K562 (cell line): ENCODE measurements around the gene CPT1C. TPM values are rescaled to one million over a fixed set of nuclear protein-coding genes. Genes with fewer than 3 reads are reported as not detected.
A peak's percentile ranks its signal among the peaks of the same experiment; 100 is the strongest.

Source experiments
- ATF6 ChIP-seq: sonication (generic); formaldehyde crosslinking; IDR thresholded peaks from 2 replicates; pipeline ENCODE4 v1.4.0; 2020; ENCODE audit warnings: mild to moderate bottlenecking, missing genetic modification reagents
- EGR1 ChIP-seq: fragments of 450-650 bp; conservative IDR thresholded peaks from 2 replicates; pipeline ENCODE4 v1.6.1; 2017; ENCODE audit warnings: mild to moderate bottlenecking
- ETS1 ChIP-seq: conservative IDR thresholded peaks from 2 replicates; pipeline ENCODE4 v1.6.1; 2011; ENCODE audit warnings: low read depth, mild to moderate bottlenecking, low read length; ENCODE audit not compliant: control insufficient read depth
- FOXA3 ChIP-seq, 2 experiments: fragments of 450-650 bp in 1 of 2; sonication (generic) in 1 of 2; formaldehyde crosslinking; IDR thresholded peaks in 1 of 2; conservative IDR thresholded peaks in 1 of 2; 2 replicates each; pipeline versions ENCODE4 v1.4.0 to v1.8.0; 2020 to 2022; ENCODE audit warnings: mild to moderate bottlenecking in 2 of 2, missing genetic modification reagents in 1 of 2
- KHSRP ChIP-seq: fragments of 450-650 bp; IDR thresholded peaks from 2 replicates; pipeline ENCODE4 v1.6.1; 2017
- KLF10 ChIP-seq: fragments of 250-450 bp; sonication (Bioruptor Pico); IDR thresholded peaks from 2 replicates; pipeline ENCODE4 v1.6.1; 2021; ENCODE audit warnings: matching md5 sums
- KLF13 ChIP-seq: fragments of 450-650 bp; IDR thresholded peaks from 2 replicates; pipeline ENCODE4 v1.6.1; 2016; ENCODE audit warnings: missing genetic modification characterization, low read depth, mild to moderate bottlenecking, missing compliant biosample characterization, moderate library complexity, borderline replicate concordance
- LEF1 ChIP-seq: fragments of 450-650 bp; IDR thresholded peaks from 2 replicates; pipeline ENCODE4 v1.6.1; 2016; ENCODE audit warnings: mild to moderate bottlenecking
- MYC ChIP-seq, 2 experiments: fragments of 250-450 bp in 1 of 2; sonication (Bioruptor Pico) in 1 of 2; IDR thresholded peaks; 2 replicates each; pipeline versions ENCODE4 v1.5.1 to v1.6.1; 2012 to 2021; ENCODE audit warnings: low read depth in 2 of 2, borderline replicate concordance in 1 of 2, improper control_type of control experiment in 1 of 2, low read length in 1 of 2, mild to moderate bottlenecking in 1 of 2, moderate library complexity in 1 of 2
- NR0B1 ChIP-seq: fragments of 450-650 bp; IDR thresholded peaks from one replicate; pipeline ENCODE4 v1.6.1; 2018; ENCODE audit warnings: mild to moderate bottlenecking, moderate library complexity; ENCODE audit not compliant: partially characterized antibody
- PKNOX1 ChIP-seq: fragments of 450-650 bp; IDR thresholded peaks from 2 replicates; pipeline ENCODE4 v1.6.1; 2016
- PPARD ChIP-seq: fragments of 250-450 bp; sonication (Bioruptor Pico); IDR thresholded peaks from 2 replicates; pipeline ENCODE4 v1.8.0; 2022; ENCODE audit warnings: inconsistent platforms, mild to moderate bottlenecking, moderate library complexity
- PRMT5 ChIP-seq: sonication (generic); formaldehyde crosslinking; IDR thresholded peaks from 2 replicates; pipeline ENCODE4 v1.5.0; 2020; ENCODE audit warnings: missing genetic modification reagents
- PTRF ChIP-seq: fragments of 450-650 bp; IDR thresholded peaks from 2 replicates; pipeline ENCODE4 v1.6.1; 2016; ENCODE audit warnings: mild to moderate bottlenecking, missing genetic modification characterization, missing compliant biosample characterization
- SIN3B ChIP-seq: fragments of 450-650 bp; IDR thresholded peaks from 2 replicates; pipeline ENCODE4 v1.6.1; 2017; ENCODE audit warnings: low read depth, mild to moderate bottlenecking, moderate library complexity
- SLC30A9 ChIP-seq: fragments of 250-450 bp; sonication (Bioruptor Pico); IDR thresholded peaks from 2 replicates; pipeline ENCODE4 v1.8.0; 2022; ENCODE audit warnings: mild to moderate bottlenecking, moderate library complexity
- SNAPC5 ChIP-seq: fragments of 250-450 bp; sonication (Bioruptor Pico); IDR thresholded peaks from 2 replicates; pipeline ENCODE4 v1.8.0; 2021; ENCODE audit warnings: moderate library complexity, mild to moderate bottlenecking, inconsistent platforms
- SREBF2 ChIP-seq: sonication (generic); formaldehyde crosslinking; IDR thresholded peaks from 2 replicates; pipeline ENCODE4 v1.4.0; 2020; ENCODE audit warnings: mild to moderate bottlenecking, missing genetic modification reagents
- SUPT5H ChIP-seq: fragments of 450-650 bp; IDR thresholded peaks from 2 replicates; pipeline ENCODE4 v1.6.1; 2016
- ZEB2 ChIP-seq: fragments of 450-650 bp; IDR thresholded peaks from 2 replicates; pipeline ENCODE4 v1.6.1; 2016
- ZNF124 ChIP-seq: sonication (generic); formaldehyde crosslinking; IDR thresholded peaks from 2 replicates; pipeline ENCODE4 v1.8.1; 2022; ENCODE audit warnings: missing genetic modification reagents
- ZNF347 ChIP-seq: fragments of 450-650 bp; formaldehyde crosslinking; IDR thresholded peaks from 2 replicates; pipeline ENCODE4 v1.4.0; 2020; ENCODE audit warnings: low read depth, mild to moderate bottlenecking, moderate library complexity
- polyA plus RNA-seq, 8 experiments: library from polyadenylated mRNA; depleted of rRNA in 4 of 8; stranded (reverse) in 5 of 8; unstranded in 3 of 8; fragments of >200 nt; fragmentation: Nextera tagmentation in 2 of 8; fragmentation: Illumina TruSeq in 1 of 8; extraction: Ambion mirVana in 2 of 8; extraction: Trizol in 1 of 8; gene quantifications; 2 replicates each; pipeline versions ENCODE4 v1.2.1 to v1.2.3, GENCODE V29; 2011 to 2014; ENCODE audit warnings: inconsistent platforms in 1 of 8, missing spikeins in 1 of 8
- total RNA-seq, 7 experiments: library from RNA; depleted of rRNA in 6 of 7; stranded (reverse); fragments of >200 nt in 6 of 7; fragmentation: Illumina TruSeq in 2 of 7; extraction: Trizol in 2 of 7; gene quantifications; 2 replicates each; pipeline versions ENCODE4 v1.2.1 to v1.2.3, GENCODE V29; 2011 to 2021; ENCODE audit warnings: low replicate concordance in 1 of 7

Gene CPT1C
- total and polyA plus RNA-seq, 9 of the 15 experiments (the other 6 are each of a cell fraction or from before 2014, with no cell fraction given), result 1.9 to 12.3 (median 3.0) TPM

- TF ChIP-seq ATF6 (CRISPR knock-in tag) (0 out of 2 replicates have a peak, but pooled peaks have one; percentile 62), MYC (IDR thresholded peaks at IDR 0.05; ENCODE audit: low read depth, low read length) (peak; percentile 34; the same call in 1 of the 2 replicates), MYC (CRISPR knock-in tag; IDR thresholded peaks at IDR 0.05; ENCODE audit: borderline replicate concordance, low read depth) (no peak), SIN3B (no peak), NR0B1 (no peak), SUPT5H (peak; percentile 59; the same call in 1 of the 2 replicates), KHSRP (no peak), SLC30A9 (CRISPR knock-in tag) (no peak), KLF13 (no peak), KLF10 (CRISPR knock-in tag) (no peak), SNAPC5 (CRISPR knock-in tag) (no peak), FOXA3 (CRISPR knock-in tag; conservative IDR thresholded peaks at IDR 0.05 in 1 of 2, IDR thresholded peaks at IDR 0.05 in 1 of 2) (no peak), ZEB2 (no peak), PRMT5 (no peak), ZNF124 (no peak), SREBF2 (CRISPR knock-in tag) (0 out of 2 replicates have a peak, but pooled peaks have one; percentile 83), EGR1 (0 out of 2 replicates have a peak, but pooled peaks have one; percentile 33), PKNOX1 (no peak), PTRF (no peak), ZNF347 (no peak), ETS1 (peak; percentile 36; the same call in 1 of the 2 replicates), LEF1 (no peak), PPARD (CRISPR knock-in tag) (no peak)
Measured at GRCh38 chr19:49664171-49665035, 26.5 kb upstream of the CPT1C start (continued).
